Measurements from ENCODE around the gene RAD51AP1.
"Not testable (repeated sequence)": the region's sequence is repeated elsewhere in the genome, so short reads cannot be mapped to it uniquely, and the experiment has no call there.

Gene RAD51AP1, protein sequence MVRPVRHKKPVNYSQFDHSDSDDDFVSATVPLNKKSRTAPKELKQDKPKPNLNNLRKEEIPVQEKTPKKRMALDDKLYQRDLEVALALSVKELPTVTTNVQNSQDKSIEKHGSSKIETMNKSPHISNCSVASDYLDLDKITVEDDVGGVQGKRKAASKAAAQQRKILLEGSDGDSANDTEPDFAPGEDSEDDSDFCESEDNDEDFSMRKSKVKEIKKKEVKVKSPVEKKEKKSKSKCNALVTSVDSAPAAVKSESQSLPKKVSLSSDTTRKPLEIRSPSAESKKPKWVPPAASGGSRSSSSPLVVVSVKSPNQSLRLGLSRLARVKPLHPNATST

DNA sequence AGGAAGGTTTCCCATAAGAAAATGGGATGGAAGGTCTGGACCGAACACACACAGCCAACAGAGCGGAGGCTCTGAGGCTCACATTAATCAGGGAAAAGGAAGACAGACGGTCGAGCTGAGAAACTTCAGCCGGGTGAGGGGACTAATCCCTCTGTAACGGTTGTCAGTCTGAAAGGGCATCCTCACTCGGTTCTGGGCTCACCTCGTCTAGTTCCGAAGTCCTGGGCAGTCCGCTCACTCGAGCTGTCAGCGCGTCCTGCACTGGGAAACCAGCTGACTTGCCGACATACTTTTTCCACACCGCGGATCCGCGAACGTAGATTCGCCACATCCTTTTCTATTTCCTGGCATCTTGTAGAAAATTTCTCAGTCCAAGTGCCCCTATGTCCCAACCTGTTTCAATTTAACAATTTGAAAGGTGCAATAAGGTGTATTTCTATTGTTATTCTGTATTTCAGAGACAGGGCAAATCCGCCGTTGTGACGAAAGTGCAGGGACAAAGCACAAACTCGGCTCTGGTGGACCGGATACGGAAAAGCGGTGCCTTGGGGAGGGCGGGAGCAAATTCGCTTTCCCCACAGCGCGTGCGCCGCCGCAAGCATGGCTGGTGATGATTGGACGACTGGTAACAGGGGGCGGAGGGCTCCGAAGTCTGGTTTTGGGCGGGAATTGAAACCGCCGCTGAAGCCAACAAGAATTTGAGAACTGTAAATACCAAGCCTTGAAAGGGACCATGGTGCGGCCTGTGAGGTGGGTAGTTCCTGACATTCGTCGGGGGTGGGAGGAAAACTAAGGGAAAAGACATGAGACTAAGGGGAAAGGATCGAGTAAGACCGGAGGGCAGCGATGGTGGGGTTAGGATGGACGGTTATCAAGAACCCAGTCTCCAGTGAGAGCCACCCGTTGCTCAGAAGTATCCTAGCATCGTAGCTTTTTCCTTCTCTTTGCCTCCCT is at the start of gene RAD51AP1:
Gene RAD51AP1 (plus strand): TSS at position 684 of the 954 bp plus-strand sequence. CDS start 50 bp downstream, at position 734.
- peak; percentile 92 for DNase-seq (ENCODE audit: low read depth, low spot score)

DNA sequence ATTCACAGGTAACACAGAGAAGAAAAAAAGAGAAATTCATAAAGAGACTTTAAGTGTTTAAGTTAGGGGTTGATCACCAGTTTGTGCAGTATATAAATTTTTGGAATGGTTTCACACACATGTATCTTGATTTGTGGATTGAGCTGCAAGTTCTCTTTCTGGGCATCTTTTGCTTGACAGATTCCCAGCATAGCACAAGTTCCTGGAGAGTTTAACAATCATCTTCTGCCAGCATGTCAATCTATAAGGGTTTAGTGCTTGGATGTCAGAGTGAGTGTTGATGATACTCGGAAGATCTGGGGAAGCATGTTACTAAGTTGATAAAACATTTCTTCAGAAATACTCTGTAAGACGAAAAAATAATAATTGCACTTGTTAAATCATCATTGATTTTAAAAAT is 49.1 kb upstream of the RAD51AP1 start:
- DNase-seq (ENCODE audit: low read depth, low spot score): no peak

DNA sequence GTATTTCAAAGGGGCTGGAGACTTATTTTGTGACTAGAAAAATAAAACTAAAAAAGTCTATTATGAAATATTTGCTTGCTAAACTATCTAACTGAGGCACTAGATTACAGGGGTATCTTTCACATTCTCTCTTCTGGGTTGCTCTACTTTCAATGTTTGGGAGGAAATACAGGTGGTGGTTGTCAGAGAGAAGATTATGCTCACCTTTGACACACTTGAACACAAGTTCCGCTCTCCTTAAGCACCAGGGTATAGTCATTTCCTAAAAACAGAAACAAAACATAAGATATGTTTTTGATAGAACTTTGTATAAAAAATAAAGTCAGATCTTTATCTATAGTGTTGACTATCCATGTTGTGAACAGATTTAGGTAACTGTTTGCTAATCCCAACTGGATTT is 47.7 kb upstream of the RAD51AP1 start:
- DNase-seq (ENCODE audit: low read depth, low spot score): no peak

DNA sequence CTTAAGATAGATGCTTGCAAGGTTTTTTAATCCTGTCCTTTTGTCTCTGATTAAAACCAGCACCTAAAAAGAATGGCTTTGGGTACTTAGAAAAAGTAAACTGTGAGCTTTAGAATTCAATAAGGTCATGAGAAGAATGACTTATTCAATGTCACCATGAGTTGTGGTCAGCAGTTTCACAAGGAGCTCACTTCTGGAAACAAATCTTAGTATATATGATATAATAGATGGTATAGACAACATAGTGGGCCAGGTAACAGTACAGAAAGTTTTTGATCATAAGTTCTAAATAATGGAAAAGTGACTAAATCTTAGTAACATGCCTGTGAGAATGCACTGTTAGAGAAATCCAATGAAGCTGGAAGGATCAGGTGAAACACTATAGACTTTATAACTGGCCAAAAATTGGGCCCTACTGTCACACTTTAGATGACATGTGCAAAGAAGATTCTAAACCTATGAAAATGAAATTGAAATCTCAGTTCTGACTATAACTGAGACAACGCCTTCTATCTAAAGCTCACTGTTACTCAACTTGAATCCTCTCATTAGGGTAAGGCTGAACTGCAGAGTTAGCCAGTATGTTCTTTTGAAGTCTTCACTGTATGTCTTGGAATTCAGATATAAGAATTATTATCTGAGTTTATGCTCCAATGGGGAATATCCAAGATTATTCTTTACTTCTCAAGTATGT is 42.4 kb upstream of the RAD51AP1 start:
- no peak for DNase-seq (ENCODE audit: low read depth, low spot score)

DNA sequence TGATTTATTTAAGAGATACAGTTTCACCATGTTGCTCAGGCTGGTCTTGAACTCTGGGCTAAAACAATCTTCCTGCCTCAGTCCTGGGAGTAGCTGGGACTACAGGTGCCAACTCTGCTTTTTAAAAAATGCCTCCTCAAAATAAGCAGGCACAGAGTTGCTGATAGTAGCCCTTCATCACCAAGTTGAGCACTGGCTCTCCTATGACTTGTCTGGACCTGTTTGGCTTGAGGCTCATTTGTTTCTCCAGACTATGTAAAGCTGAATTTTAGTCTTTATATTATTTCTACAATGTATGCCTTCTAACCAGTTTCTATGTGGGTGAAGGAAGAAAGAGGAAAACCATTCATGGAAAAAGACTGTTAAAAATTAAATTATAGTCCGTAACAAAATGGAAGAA is 39.5 kb upstream of the RAD51AP1 start:
- no peak for DNase-seq (ENCODE audit: low read depth, low spot score)

DNA sequence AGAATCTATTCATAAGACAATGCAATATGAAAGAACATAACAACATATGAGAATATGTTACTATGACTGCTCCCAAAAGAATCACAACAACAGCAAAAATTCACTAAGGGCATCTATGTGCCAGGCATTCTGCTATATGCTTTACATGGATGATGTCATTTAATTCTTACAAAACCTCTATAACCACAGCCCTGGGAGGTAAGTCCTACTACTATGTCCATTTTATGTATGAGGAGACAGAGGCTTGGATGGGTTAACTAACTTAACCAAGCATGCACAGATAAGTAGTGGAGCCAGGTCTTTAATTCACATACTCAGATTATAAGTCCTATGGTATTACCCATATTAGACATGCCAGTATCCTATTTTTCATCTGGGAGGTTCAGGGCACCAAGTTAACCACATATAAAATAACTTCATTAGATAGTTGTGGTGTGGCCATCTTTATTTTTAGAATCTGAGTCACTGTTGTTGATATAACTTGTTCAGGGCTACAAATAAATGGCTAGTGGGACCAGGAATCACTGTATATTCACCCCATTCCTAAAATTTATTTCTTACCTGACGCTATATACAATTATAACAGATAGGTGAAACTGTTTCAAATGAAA is 33.2 kb upstream of the RAD51AP1 start:
- DNase-seq (ENCODE audit: low read depth, low spot score): no peak

DNA sequence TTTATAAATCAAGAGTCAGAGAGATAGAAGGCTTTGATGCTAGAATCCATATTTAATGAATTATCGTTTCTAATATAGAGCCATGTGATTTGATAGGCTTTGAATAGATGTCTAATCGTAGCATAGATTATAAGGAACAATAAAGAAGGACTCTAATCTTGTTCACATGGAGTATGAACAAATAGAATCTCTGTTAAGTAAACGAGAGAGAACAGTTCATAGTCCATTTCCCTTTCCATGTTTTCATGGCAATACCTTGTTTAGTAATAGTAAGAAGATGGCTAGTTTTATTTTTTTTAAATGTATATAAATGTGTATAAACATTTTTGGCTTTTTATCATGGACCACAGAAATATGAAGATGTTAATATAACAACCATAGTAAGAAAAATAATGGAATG is 32.3 kb upstream of the RAD51AP1 start:
- DNase-seq (ENCODE audit: low read depth, low spot score): no peak

DNA sequence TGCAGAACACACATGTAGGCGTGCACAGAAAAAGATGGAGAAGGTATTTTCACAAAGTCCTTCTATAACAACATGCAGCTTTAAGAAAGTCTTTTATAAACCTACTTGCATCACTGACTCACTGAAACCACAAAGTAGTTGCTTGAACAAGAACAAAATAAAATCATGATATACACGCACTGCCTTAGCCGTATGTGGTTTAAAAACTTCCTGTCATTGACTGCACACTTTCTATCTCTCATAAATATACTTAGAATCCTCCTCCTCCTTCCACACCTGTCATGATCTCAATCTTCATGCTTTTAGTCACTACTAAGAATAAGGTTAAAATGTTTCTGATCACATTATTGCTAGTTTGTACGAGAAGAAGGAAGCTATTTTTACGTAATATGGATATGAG is 31.8 kb upstream of the RAD51AP1 start:
- no peak for DNase-seq (ENCODE audit: low read depth, low spot score)

DNA sequence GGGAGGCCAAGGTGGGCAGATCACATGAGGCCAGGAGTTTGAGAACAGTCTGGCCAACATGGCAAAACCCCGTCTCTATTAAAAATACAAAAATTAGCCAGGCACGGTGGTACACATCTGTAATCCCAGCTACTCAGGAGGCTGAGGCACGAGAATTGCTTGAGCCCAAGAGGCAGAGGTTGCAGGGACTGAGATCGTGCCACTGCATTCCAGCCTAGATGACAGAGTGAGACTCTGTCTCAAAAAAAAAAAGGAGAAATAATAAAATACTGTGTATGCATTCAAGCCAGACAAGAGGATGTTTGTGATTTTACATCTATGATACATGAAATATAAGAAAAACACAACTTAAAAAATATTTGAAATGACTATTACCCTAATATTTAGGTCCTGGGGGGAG is 30.2 kb upstream of the RAD51AP1 start:
- not testable (repeated sequence) for DNase-seq (ENCODE audit: low read depth, low spot score)

DNA sequence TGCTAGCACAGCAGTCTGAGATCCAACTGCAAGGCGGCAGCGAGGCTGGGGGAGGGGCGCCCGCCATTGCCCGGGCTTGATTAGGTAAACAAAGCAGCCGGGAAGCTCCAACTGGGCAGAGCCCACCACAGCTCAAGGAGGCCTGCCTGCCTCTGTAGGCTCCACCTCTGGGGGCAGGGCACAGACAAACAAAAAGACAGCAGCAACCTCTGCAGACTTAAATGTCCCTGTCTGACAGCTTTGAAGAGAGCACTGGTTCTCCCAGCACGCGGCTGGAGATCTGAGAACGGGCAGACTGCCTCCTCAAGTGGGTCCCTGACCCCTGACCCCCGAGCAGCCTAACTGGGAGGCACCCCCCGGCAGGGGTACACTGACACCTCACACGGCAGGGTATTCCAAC is 29.4 kb upstream of the RAD51AP1 start:
- not testable (repeated sequence) for DNase-seq (ENCODE audit: low read depth, low spot score)

DNA sequence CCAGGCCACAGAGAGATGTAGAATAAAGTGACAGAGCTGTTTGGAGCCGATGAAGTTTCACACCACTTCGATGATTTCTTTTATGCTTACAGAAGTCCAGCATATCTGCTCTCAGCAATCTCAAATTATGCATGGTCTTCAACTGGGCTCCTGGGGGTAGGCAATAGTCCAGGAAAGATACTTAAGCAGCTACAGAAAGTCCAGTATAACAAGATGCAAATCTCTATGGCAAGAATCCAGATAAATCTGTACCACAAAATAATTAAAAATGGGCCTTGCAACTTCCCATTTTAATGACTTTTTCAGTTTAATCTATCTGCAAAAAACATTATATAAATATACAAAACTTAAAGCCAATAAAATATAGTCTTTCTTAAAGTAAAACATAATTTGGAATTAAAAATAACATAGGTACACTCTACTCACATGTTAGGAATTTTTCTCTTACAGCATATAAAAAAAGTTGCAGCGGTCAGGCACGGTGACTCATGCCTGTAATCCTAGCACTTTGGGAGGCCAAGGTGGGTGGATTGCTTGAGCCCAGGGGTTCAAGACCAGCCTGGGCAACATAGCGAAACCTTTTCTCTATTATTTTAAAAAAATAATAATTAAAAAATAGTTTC is 20.5 kb upstream of the RAD51AP1 start:
- DNase-seq (ENCODE audit: low read depth, low spot score): no peak

DNA sequence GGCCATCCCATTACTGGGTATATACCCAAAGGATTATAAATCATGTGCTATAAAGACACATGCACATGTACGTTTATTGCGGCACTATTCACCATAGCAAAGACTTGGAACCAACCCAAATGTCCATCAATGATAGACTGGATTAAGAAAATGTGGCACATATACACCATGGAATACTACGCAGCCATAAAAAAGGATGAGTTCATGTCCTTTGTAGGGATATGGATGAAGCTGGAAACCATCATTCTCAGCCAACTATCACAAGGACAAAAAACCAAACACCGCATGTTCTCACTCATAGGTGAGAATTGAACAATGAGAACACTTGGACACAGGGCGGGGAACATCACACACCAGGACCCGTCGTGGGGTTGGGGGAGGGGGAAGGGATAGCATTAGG is 15.2 kb upstream of the RAD51AP1 start:
- DNase-seq (ENCODE audit: low read depth, low spot score): not testable (repeated sequence)

DNA sequence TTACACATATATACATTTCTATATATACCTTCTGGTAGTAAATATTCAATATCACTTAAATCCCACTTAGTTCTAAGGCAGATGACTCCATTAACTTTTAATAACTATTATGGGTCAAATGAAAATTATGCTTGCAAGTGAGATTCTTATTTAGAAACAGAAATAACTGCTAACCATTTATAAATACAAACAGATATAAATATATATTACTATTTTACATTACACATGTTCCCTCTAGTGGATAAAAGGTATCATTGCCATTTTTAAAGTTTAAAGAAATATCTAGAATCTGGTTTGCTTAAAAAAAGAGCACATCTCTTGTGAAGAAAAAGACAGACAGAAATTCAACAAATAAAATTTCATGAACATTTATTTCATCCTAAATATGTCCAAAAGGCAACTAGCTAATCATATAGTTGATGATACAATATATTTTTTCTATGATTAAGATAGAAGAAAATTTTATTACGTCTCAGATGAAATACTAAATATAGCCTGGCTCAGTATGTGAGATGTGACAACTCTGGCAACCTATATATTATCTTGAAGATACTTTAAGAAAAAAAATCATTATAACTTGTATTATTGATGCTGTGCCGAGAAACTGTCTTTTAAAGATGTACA is 11.7 kb upstream of the RAD51AP1 start:
- no peak for DNase-seq (ENCODE audit: low read depth, low spot score)

DNA sequence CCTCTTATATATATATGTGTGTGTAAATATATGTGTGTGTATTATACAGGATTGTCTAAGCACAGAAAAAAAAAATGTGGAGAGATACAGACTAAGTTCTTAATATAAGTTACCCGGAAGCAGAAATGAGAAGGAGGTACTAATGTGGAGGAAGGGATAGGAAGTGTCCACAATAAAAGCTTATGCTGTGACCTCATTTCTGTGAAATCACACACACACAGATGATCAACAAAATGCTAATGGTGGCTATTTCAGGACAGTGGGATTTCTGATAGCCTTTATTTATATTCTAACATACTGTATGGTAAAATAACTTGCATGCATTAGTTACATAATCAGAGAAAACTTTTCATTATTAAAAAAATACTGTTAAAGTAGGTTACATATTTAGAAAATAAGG is 8.5 kb upstream of the RAD51AP1 start:
- no peak for DNase-seq (ENCODE audit: low read depth, low spot score)

DNA sequence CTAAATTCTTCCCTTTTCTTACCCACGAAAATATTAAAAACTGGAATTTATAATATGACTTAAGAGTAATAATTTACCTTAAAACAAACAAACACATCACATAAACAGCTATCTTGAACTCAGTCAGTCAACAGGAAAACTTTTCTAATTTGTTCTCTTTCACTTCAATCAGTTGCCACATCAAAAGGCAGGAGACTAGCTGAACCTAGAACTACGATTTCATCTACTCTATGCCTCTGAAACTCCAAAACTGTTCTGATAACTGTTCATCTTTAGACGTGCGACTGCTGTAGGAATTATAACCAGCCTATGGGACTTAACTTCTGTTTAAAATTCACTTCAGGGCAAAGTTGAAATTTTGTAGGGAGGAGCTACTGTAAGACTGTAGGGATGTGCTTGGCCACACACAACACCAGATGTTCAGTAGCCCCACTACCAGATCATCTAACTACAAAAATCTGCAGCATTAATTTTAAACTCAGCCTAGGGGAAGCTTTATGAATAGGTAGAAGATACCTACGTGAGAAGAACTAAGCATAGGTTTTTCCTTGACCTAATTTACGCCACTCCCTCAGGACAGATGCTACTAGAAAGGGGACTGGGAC is 7.6 kb upstream of the RAD51AP1 start:
- no peak for DNase-seq (ENCODE audit: low read depth, low spot score)

DNA sequence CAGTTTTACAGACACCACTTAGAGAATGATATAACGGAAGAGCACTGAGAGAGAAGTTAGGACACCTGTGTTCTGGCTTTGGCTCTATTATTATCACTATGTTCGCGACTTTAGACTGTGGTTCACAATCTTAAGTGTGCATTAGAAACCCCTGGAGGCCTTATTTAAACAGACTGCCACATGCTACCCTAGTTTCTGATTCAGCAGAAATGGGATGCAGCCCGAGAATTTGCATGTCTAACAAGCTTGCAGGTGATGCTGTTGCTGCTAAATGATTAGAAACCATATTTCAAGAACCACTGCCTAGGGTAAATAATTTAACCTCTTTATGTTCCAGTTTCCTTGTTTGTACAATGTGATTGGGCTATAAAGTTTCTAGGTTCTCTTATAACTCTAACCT is 3.6 kb upstream of the RAD51AP1 start:
- DNase-seq (ENCODE audit: low read depth, low spot score): no peak

DNA sequence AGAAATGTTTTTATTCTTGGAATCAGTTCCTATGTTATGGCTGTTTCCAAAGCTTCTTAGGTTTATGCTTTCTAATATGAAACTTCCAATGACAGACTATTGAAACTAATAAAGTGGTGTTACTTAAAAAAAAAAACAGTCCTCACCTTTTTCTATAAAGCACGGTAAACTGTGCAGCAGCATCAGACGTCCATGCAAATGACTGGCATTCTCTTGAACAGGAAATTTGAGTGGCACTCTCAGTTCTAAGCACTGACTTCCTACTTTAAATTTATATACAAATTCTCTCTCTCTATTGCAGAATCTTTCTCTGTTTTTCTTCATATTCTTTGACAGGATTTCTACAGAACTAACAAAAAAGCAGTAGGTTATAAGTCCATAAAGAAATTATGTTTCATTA is 2.8 kb upstream of the RAD51AP1 start:
- DNase-seq (ENCODE audit: low read depth, low spot score): no peak

DNA sequence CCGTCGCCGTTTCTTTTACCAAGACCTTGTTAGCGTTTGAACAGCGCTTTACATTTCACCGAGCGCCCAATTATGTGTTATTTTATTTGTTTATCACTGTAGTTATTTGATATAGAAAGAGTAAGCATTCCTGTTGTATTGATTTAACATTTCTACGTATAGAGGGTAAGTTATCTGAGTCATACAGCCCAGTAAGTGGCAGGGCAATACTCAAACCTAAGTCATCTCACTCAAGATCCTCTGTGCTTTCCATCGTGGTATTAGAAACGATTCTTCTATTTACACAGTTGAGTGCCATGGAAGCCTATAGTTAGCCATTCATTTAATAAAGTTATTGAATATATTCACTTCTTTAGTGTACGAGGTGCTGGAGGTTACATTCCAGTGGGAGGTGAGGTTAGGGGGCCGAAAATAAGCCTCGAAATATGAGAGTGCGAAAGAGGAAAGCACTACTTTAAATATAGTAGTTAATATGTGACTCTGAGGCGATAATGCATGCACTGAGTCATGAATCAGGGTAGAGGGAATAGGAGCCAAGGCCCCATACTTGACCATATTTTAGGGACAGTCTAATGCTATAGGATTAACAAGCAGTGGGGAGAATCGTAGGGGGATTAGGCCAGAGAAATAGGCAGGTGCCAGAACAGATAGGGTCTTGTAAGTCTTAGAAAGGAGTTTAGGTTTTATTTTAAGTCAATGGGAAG is 629 bp downstream of the RAD51AP1 start:
- no peak for DNase-seq (ENCODE audit: low read depth, low spot score)

DNA sequence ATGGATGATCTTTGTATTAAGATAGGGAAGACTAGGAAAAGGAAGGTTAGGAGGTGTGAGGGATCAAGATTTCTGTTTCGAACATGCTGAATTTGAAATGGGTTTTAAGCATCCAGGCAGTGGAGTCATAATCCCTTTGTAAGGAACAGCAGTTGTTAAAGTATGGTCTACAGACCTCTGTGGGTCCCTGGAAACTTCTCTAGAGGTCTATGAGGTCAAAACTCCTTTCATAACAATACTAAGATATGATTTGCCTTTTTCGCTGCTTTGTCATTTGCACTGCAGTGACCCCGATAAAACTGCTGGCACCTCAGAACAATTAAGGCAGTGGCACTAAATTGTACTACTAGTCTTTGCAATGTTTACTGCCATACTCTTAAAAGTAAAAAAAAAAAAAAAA is 1.5 kb downstream of the RAD51AP1 start:
- no peak for DNase-seq (ENCODE audit: low read depth, low spot score)

DNA sequence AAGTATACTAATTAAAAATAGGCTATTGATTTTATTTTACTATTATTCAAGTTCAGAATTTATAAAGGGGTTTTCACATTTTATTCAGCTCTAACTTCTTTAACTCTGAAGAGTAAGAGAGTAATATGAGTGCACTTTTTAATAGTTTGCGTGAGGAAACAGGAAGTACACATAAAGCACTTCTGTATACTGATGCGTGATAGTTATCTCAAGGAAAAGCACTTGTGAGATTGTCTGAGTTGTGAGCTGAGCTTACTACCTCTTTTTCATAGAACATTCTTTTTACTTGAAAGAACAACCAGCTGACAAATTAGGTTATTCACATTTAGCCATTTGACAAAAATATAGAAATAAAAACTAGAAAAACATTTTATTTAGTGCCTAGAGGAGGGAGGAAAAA is 1.9 kb downstream of the RAD51AP1 start:
- no peak for DNase-seq (ENCODE audit: low read depth, low spot score)

All from brain pericyte (primary cell).